T follicular helper cell (primary cell): ENCODE measurements around the gene MYO1D.

Experiments
- DNase-seq: peaks from one replicate; pipeline ENCODE4 v3.0.0-alpha.2; 2020; ENCODE audit warnings: low read depth

MYO1D gene

DNA sequence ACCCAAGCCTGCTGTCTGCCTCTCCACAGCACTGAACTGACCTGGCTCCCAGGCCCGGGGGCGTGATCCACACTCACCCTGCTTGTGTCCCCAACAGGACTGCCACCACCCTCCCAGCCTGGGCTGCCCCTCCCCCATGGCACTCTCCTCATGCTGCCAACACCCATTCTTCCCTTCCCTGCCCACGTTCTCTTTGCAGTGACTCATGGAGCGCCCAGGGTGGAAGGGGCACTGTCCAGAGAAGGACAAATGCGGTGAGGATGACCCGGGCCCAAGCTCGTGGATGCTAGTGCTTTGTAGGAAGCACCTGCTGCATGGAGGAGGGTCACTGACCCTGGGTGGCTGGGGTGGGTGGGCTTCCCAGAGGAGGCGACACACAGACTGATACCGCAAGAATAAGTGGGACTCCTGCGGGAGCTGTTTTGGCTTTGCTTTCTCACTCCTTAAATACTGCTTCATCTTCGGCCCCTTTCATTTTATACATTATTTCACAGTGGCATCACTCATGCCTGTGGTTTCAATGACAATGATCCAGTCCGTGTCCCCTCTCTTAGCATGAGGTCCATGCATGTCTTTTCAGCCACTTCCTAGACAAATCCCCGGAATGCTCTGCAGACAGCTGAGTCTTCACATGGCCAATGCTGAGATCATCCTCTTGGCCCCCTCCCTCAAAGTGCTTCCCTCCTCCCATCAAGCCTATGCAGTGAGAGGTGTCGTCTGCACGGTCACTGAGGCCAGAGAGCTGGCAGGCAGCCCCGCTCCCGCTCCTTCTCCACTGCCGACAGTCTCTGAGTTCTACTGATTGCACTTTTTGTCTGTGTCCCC, 372.5 kb downstream of the MYO1D start:
- no peak for DNase-seq

DNA sequence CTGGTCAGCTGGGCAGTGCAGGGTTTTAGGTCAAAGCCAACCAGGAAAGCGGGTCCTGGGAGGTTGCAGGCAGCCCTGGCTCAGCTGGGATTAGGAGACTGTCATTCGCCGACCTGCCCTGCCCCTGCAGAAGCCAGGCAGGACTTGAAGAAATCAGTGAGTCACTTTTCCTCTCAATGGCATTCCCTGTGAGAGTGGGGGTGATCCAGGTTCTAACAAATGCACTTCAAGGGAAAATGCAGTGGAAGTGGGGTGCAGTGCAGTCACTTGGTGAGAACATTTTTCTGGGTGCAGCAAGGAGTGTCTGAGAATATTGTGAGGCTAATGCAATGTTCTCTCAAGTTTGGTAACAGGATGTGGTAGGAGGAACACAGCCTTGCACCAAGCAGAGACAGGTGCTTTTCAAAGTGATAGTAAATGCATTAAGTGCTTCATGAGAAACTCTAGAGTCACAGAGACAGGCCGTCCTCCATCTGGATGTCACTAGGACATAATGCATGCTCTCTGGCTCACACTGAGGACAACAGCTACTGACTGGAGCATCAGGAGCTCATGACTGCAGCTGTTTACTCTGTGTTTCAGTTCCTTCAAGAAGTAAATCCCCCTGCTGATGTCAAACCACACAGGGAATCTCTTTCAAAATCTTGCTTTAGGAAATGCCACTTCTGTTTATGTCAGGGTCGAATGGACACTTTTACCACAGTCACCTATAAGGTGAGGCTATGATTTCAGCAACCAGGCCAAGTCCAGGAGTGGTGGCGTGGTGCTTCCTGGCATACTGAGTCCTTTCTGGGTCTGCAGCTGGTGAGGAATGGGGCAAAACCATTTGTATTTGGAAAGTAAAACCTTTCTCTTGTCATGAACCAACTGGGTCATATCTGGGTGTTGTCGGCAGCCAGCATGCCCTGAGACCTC, 373.4 kb downstream of the MYO1D start:
- no peak for DNase-seq

DNA sequence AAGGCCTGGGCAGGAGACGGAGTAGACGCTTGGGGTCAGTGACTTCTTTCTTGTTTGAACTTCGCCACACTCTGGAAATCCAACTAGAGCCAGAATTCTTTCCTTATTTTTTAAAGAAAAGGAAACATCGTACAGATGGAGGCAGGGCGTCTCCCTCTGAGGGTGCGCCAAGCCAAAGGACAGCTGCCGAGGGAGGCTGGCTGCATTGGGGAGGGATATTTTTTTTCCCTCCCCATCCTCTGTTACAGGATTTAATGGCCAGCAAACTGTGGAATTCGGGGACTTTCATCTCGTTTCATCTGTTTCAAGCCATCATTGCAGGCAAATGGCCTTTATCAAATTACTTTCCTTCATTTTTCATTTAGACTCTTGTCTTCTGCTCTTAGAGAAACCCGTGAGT, 374.2 kb downstream of the MYO1D start:
- no peak for DNase-seq

DNA sequence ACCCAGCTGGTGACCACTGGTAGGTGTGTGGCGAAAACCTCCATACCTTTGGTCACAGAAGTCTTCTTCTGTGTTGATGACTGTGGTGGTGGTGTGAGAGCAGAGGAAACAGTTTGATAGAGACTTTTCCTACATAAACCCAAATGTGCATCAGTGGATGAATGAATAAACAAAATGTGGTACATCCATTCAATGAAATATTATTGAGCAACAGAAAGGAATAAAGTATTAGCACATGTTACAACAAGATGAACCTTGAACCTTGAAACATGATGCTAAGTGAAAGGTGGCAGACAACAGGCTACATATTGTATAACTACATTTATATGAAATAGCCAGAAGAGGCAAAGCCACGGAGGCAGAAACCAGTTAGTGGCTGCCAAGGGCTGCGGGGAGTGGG, 374.9 kb downstream of the MYO1D start:
- no peak for DNase-seq

DNA sequence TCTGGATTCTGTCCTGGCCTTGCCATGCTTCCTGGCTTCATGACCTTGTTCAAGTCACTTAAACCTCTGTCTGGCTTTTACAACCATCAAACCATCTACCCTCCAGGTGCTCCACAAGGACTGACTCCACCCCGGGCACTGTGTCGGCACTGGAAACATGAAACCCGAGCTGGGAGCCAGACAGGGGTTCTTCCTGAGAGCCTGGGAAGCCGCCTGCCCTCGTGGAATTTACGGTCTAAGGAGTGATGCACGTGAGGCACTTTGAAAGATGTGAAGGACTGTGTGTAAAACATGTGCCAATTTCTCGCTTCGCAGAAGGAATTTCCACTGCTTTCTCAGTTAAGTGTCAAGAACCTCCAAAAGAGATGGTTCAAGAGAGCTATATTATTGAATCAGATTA, 378.5 kb downstream of the MYO1D start:
- DNase-seq = no peak

DNA sequence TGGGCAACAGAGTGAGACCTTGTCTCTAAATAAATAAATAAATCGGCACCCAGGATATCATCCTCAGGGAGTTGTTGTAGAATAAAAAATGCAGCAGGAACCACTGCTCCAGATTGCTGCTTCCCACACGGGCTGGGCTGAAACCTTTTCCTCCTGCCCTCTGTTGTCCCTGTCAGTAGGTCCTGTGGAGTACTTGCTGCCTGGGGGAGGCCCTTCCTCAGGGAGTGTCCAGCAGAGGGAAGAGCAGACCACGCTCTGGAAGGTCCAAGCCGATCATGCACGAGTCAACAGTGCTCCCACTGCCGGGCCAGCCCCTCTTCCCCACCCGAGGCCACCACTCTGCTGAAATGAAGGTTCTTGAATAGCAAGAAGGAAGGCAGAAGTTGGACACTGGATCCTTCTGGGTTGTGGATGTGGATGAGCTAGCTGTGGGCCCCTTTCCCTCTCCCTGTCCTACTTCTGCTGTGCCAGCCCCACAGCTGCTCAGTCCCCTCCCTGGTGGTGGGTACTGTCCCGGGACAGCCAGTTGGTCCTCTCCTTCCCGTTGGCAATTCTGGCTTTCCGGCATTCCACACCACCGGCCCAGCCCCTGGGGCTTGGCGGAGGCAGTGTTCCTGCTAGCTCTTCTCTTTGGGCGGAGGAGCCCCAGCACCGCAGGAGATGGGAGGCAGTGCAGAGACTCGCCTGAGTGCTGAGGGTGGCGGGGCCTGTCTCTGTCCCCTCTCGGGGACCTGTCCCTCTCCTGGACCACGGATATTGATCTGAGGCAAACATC, 379.3 kb downstream of the MYO1D start:
- DNase-seq = no peak

DNA sequence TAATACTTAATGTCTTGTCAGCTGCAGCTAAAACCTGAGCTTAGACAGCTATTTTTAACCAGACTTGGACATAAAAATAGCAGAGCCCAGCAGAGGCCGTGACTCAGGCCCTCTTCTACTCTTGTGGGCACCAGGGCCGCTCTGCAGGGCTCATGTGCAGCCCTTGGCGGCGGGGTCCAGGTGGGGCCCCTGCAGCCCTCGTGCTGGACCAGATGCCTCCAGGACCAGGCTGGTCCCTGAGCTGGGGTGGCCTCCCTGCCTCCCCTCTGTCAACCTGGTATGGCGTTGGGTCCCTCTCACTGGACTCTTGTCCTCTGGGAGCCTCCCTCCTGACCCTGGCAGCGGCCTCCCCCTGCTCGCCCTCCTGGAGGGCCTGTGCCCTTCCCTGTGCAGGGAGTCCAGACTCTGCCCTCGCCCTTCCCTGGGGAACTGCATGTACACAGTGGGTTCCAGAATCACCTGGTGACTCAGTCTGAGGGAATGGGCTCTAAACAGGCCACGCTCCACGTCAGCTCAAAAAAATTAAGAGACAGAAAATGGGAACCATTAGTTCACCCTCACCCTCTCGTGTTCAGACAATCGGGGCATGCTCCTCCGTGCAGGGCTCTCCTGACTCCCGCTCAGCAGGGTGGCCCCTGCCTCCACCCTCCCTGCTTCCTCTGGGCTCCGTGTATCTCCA, 380.4 kb downstream of the MYO1D start:
- DNase-seq = no peak

DNA sequence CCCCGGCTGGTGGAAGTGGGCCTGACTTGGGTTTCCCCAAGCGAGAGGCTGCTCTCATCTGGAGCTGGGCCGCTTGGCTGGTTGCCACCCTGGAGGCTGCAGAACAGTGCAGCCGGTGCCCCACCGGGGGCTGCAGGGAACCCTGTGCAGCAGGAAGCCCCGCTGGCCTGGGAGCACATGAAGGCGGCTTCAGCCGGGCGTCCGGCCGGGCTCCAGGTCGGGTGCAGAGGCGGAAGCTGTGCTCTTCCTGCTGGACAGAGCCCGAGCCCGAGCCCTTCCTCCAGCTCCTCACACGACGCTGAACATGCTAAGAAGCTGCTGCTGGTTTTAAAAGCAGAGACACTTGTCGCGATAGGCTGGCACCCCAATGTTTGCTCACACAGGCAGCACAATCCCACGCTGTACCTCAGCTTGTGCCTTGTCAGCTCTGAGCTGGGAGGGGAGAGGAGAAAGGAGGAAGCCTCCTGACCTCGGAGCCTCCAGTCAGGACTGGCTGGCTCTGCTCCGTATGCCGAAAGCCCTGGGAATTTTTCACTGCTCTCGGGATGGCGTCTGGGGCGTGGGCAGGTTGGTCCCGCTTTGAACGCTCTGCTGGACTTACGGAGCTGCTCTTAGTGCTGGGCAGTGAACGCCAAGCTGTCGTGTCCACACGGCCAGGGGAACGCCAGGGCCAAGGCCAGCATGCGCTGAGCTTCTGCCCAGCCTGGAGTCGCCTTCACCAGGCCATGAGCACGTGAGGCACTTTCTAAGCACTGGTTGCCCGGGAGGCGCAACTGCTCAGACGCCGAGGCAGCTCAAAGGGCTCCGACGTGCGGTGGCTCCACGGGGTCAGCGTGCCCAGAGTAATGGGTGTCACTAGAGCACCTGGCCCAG, 381.3 kb downstream of the MYO1D start:
- DNase-seq = no peak

DNA sequence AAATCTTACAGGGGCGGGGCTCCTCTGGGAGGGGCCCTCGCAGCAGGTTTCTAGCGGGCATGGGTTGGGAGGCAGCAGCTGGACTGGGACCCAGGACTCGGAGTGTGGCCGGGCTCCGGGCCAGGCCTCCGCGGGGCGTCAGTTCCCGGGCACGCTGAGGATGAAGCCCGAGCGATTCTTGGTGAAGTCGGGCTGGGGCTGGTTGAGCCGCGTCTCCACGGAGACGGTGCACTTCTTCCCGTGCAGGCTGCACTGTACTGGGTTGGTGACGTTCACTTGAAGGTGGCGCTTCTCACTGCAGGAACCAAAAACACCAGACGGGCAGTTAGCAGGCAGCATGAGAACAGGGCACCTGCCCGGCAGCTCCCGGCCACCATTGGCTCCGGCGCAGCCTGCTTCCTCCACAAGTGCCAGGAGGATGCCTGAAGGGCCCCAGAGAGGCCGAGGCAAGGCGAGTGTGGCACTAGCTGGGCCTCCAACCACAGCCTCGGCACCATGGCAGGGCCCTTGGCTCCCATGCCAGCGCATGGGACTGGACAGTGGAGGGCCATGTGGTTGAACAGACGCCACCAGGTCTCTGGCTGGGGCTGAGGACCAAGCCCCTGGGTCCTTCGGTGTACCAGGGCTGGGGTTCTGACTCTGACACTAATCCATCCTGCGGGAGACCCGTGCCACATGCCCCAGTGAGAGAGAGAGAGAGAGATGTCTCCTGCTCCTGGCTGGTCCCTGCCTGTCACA, 382.1 kb downstream of the MYO1D start:
- no peak for DNase-seq

DNA sequence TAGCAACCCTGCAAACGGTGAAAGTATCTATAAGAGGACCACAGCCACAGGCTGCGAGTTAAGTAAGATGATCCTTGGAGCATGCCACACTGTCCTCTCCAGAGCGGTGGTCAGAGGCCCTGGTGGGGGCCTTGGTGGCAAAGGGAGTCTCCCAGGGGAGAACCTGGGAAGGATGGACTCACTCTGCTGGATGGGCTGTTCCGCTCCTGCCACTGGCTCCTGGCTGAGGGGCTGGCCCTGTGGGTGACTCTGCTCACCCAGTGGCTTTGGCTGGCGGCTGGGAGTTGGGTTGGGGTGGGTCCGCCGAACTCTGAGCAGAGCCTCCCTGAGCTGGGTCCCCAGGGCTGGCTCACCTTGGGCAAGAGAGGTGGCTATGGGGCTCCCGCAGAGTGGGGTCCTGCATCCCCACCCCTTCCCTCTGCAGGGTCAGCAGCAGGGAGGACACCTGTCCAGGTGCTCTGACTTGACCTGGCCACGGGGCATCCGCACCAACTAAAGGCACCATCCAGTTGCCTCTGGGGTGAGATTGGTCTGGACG, 382.9 kb downstream of the MYO1D start:
- no peak for DNase-seq

DNA sequence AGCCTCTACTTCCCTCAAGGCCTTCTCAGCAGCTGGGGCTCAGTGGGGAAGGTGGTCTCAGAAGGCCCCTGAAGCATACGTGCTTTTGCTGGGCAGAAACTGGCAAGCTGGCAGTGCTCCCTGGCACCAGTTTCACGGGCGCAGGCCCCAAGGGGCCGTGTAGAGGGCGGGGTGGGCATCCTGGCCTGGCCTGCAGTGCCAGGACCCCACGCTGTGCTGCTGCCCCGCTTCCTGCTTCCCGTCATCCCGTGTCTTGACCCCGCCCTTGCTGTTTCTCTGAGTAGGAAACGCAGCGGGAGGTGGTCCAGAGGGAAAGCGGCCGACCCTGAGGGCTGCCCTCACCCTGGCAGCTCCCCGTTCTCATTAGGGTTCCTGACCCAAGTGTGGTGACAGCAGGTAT, 383.4 kb downstream of the MYO1D start:
- DNase-seq = no peak

DNA sequence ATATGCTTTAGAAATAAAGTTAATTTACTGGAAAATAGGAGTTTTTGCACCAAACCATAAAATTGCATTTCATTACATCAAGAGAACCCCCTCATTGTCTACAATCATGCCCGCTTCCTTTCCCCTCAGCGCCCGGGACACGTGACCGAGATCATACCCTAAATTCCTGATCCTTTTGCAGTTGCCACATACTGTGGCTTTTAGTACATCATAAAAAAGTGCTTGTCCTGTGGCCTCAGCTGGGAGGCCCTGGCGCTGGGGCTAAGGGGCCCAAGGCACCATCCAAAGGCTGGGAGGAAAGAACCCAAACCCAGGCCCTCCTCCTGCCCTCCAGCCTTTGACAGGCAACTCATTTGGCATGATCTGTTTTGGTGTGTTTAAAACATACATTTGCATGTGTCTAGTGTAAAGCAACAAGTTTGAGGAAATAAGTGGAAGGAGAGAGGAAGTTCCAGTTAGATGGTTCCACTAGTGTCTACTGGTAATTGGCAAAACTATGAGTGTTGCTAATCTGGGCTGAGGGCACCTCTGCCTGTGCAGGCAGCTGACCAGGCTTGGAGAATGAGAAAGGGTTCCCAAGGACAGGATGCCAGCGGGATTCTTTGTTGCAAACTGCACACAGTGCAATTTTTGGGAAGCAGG, 384.2 kb downstream of the MYO1D start:
- no peak for DNase-seq

DNA sequence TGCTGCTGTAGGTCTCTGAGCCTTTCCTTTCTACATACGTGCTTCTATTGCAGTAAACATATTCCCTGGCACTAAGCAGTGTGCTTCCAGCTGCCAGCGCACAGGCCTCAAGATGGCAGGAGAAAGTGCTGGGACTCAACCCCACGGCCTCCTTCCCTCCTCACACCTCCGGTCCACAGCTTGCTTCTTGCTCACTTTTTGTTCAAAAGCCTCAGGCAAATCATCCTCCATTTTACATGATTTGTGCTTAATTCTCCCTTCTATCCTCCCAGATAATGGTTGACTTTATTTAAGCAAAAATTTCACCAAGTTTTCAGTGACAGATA, 384.7 kb downstream of the MYO1D start:
- DNase-seq = no peak

DNA sequence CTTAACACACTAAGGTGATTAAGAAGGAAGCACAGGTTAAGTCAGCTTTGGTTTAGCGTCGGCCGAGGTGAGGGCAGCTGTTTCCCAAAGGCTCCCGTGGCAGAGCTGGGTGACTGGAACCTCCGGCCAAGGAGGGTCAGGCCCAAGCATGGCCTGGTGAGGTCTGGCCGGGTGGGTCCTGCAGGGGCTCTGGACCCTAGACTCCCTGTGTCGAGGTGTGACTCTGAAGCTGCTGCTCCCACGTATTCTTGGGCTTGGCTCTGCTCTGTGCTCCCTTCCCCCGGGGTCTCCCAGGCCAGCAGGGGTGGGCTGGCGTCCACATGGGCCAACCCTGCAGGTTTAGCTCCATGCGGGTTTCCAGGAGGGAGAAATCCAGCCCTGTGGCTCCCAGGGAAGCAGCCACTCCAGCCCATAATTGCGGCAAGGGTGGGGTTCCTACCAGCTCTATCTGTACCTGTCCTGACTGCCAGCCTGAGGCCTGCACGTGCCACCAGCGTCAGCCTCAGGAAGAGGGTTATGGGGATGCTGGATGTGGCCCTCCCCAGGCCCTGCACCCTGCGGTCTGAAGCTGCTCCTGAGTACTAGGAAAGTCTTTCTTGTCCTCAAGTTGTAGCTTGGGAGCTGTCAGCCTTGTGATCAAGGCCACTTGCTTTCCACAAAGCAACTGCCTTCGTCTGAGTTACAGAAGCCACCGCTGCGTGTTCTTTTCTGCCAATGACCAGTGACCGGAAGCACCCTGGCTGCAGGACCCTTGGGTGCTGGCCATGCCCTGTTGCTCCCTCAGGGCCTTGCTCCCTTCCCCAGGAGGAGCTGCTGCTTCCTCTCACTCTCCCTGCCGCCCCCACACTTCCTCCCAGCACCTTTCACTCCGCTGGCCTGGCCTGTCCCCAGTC, 385.3 kb downstream of the MYO1D start:
- no peak for DNase-seq

DNA sequence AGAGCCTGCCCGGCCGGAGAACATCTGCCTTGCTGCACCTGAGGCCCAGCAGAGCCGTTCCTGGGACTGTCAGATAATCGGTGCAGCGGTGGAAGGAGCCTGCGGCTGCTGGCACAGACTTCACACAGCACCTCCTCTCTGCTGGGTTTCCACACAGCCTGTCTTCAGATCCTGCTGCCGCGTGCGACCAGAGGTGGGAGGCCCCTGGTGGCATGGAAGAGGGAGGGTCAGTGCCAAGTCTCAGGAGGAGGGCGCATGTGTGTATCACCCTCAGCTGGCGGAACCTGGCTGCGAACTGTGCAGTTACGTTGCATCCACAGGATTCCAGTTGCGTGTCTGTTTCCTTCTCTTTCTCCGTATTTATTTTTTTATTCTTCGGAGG, 386.8 kb downstream of the MYO1D start:
- DNase-seq = no peak

DNA sequence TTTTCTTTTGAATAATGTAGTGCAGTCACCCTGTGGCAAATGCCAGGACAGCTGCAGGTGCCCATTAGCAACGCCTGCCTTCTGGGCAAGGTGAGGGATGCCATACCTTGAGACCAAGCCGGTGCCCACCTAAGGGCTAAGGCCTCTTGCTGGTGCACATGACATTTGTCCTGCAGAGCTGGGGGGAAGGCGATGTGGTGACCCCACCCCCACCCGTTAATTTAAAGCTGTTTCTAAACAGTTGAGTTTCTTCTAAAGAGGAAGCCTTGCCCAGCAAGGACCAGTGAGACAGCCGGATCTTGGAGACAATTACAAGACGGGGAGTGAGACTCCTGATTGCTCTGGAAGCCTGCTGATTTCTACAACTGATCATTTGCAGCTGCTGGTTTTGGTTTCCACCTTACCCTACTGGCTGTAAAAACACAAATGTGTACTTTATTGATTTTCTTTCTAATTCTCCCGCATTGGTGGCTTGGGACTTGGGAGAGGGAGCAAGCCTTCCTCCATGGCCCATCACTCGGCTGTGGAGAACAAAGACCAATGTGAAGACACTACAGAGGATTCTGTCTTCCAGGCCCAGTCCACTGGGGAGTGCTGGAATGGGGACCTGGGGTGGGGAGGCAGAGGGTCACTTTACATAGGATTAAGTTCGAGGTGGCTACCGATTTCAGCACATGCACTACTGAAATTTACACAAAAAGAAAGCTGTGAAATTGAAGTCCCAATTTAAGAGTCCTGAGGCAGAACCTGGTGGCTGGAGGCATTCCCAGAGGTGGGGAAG, 387.4 kb downstream of the MYO1D start:
- DNase-seq = no peak

DNA sequence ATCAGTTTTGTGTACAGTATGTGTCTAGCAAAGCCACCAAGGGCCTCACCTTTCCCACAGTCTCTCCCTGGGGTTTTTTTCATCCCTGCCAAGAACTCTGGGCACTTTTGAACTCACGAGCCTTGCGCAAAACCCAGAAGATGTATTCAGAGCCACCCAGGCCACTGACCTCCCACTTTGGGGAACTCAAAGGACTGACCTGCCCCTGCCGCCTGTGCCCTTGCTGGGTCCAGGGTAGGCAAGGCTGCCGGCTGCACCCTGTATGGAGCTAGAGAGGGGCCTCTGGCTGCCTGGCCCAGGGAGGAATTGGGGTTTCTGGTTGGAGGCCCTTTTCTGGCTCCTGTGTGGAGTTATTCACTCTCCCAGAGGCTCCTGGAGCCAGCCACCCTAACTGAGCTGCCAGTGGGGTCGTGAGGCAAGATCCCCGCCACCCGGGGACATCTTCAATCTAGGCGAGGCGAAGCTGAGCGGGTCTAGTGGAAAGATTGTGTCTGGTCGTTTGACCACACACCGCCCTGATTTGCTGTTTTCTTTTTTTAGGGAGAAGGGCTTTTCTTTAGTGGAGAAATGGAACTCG, 388.2 kb downstream of the MYO1D start:
- DNase-seq = no peak
